C4-2B (cell line): ENCODE measurements around the gene R3HDM4.

ENCODE experiments used
- H3K27ac ChIP-seq: fragments of 450-650 bp; 2 replicates; pipeline ENCODE4 v1.5.1; 2017
- CTCF ChIP-seq: fragments of 450-650 bp; conservative IDR thresholded peaks from 2 replicates; pipeline ENCODE4 v1.5.1; 2017; ENCODE audit warnings: mild to moderate bottlenecking
- ZFX ChIP-seq: fragments of 450-650 bp; IDR thresholded peaks from 2 replicates; pipeline ENCODE4 v1.6.1; 2017

R3HDM4 gene

DNA sequence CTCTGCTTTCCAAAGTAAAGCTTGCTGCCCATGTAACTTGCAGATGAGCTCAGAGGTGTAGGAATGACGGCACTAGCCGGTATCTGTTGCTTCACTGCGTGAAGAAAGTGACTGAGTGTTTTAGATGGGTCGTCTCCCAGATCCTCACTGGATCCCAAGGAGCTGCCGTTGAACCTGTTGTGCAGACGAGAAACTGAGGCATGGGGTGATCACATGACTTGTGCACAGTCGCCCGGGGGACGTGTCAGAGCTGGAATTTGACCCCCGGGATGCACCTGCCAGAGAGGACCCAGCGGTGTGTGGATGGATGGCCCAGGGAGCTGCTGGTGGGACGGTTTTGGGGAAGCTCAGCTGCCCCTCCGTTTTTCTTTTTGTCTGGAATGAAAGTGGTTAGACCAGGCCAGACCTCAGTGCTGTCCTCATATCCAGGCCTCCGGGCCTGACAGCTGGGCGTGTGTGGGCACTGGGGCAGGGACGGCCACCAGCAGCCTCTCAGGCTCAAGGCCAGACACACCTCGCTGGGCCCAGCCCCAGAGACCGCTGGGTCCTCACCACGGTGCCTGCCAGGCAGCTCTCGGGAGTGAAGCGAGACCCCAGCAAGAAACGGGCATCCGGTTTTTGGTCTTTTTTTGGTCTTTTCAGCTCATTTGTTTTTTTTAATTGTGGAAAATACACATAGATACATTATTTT is 25.4 kb upstream of the R3HDM4 start:
- TF ChIP-seq CTCF: no peak
- no peak for TF ChIP-seq ZFX
- no peak overlapping the region for H3K27ac ChIP-seq

GRCh38 chr19:937259-937694 is 24.3 kb upstream of the R3HDM4 start:
- no peak for TF ChIP-seq ZFX
- no peak for TF ChIP-seq CTCF
- no peak overlapping the region for H3K27ac ChIP-seq

DNA sequence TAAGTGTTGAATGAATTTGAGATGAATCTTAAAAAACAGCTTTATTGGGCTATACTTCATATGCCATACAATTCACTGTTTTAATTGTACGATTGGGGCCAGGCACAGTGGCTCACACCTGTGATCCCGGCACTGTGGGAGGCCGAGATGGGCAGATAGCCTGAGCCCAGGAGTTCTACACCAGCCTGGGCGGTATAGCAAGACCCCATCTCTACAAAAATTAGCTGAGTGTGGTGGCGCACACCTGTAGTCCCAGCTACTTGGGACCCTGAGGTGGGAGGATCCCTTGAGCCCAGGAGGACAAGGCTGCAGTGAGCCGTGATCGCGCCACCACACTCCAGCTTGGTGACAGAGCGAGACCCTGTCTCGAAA is 23.1 kb upstream of the R3HDM4 start:
- H3K27ac ChIP-seq: no peak overlapping the region
- TF ChIP-seq CTCF: no peak
- TF ChIP-seq ZFX: no peak

GRCh38 chr19:934865-935479 is 22.0 kb upstream of the R3HDM4 start:
- TF ChIP-seq ZFX (no peak), CTCF (no peak)
- peak overlapping the region; percentile 42 for H3K27ac ChIP-seq

- H3K27ac ChIP-seq: peak overlapping the region; percentile 42
- TF ChIP-seq ZFX (no peak; the same call in 1 of the 2 replicates), CTCF (no peak)
These were observed 21.3 kb upstream of the R3HDM4 start for GRCh38 chr19:934197-934840.

- H3K27ac ChIP-seq: no peak overlapping the region
- TF ChIP-seq ZFX (no peak), CTCF (no peak)
These were observed 20.5 kb upstream of the R3HDM4 start for GRCh38 chr19:933553-933882.

GRCh38 chr19:932648-933552 is 19.9 kb upstream of the R3HDM4 start:
- H3K27ac ChIP-seq: no peak overlapping the region

More at GRCh38 chr19:932648-933552, 19.9 kb upstream of the R3HDM4 start:
- TF ChIP-seq ZFX (no peak), CTCF (no peak)
